Left renal cortex interstitium (tissue), 4 donors: ENCODE results near the gene MGP. TPM values are rescaled to one million over a fixed set of nuclear protein-coding genes. Genes with fewer than 3 reads are reported as not detected.

ENCODE experiments used
- DNase-seq, 4 donors: peaks; one replicate each; pipeline ENCODE4 v3.0.0-alpha.2; 2013; ENCODE audit warnings: low read depth in 4 of 4, low spot score in 2 of 4, missing footprints in 1 of 4
- polyA plus RNA-seq, 4 donors: library from polyadenylated mRNA; unstranded; fragments of 120-200 nt; gene quantifications; one replicate each; pipeline ENCODE4 v1.2.1, GENCODE V29; 2013; ENCODE audit not compliant: insufficient read length in 4 of 4

The MGP gene
- polyA plus RNA-seq, 4 donors = 29.4 to 65.6 (median 41.6) TPM

GRCh38 chr12:14903386-14904098 is 17.9 kb upstream of the MGP start:
- DNase-seq = no peak

- no peak for DNase-seq
Observed at GRCh38 chr12:14902465-14902864, 16.8 kb upstream of the MGP start.

- no peak for DNase-seq
Observed at GRCh38 chr12:14901228-14901562, 15.5 kb upstream of the MGP start.

- no peak for DNase-seq
Observed at GRCh38 chr12:14900521-14901227, 15.0 kb upstream of the MGP start.

GRCh38 chr12:14896521-14897169 is 11.0 kb upstream of the MGP start:
- no peak for DNase-seq

GRCh38 chr12:14893506-14894250 is 8.0 kb upstream of the MGP start:
- DNase-seq = no peak

- DNase-seq = no peak
Observed at GRCh38 chr12:14892726-14893505, 7.3 kb upstream of the MGP start.

GRCh38 chr12:14890701-14891100 is 5.0 kb upstream of the MGP start:
- no peak for DNase-seq

GRCh38 chr12:14886271-14886670 is 617 bp upstream of the MGP start:
- DNase-seq = no peak

- DNase-seq = peak in 2 of 4 donors; percentile 52
Observed at GRCh38 chr12:14884458-14884878, 1.2 kb downstream of the MGP start.

- peak in 1 of 4 donors; percentile 32 for DNase-seq
Observed at GRCh38 chr12:14883686-14884085, 2.0 kb downstream of the MGP start.

- no peak for DNase-seq
Observed at GRCh38 chr12:14880890-14881453, 4.7 kb downstream of the MGP start.

- DNase-seq = no peak
Observed at GRCh38 chr12:14879222-14879933, 6.3 kb downstream of the MGP start.

- DNase-seq = no peak
Observed at GRCh38 chr12:14878488-14878887, 7.2 kb downstream of the MGP start.

GRCh38 chr12:14876833-14877232 is 8.8 kb downstream of the MGP start:
- no peak for DNase-seq

- no peak for DNase-seq
Observed at GRCh38 chr12:14874882-14875281, 10.8 kb downstream of the MGP start.

GRCh38 chr12:14873440-14874185 is 12.0 kb downstream of the MGP start:
- DNase-seq = no peak

- no peak for DNase-seq
Observed at GRCh38 chr12:14871886-14872285, 13.8 kb downstream of the MGP start.

GRCh38 chr12:14871247-14871646 is 14.4 kb downstream of the MGP start:
- no peak for DNase-seq
